Measurements from ENCODE around the gene WIPF2. TPM values are rescaled to one million over a fixed set of nuclear protein-coding genes. Genes with fewer than 3 reads are reported as not detected.
A peak's percentile ranks its signal among the peaks of the same experiment; 100 is the strongest.

WIPF2 gene
- total RNA-seq, 1 donor from 2014 or later, result 38.3 TPM

DNA sequence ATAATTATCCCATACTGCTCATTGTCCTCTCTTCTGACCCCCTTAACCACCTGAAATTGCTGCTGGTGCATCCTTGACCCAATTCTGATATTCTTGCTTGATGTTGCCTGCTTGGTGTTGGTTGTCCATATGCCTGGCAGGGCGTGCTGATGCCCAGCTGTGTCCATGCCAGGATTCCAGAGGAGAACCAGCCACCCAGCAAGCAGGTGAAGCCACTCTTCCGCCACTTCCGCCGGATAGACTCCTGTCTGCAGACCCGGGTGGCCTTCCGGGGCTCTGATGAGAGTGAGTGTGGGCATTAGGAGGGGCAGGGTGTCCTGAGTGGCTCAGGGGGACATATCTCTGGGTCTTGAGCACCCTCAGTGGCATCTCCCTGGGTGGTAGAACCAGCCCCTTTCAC is 30.4 kb upstream of the WIPF2 start:
- DNase-seq, result no peak
- no peak for ATAC-seq
- Histone ChIP-seq H3K4me1 (peaks cover 3% of the 10 kb centered on the region), H3K36me3 (no peaks in the 10 kb centered on the region), H3K9me3 (no peaks in the 10 kb centered on the region), H3K27ac (no peak overlapping the region), H3K27me3 (no peaks in the 10 kb centered on the region), H3K4me3 (no peak overlapping the region)
- TF ChIP-seq, protein P1, sequence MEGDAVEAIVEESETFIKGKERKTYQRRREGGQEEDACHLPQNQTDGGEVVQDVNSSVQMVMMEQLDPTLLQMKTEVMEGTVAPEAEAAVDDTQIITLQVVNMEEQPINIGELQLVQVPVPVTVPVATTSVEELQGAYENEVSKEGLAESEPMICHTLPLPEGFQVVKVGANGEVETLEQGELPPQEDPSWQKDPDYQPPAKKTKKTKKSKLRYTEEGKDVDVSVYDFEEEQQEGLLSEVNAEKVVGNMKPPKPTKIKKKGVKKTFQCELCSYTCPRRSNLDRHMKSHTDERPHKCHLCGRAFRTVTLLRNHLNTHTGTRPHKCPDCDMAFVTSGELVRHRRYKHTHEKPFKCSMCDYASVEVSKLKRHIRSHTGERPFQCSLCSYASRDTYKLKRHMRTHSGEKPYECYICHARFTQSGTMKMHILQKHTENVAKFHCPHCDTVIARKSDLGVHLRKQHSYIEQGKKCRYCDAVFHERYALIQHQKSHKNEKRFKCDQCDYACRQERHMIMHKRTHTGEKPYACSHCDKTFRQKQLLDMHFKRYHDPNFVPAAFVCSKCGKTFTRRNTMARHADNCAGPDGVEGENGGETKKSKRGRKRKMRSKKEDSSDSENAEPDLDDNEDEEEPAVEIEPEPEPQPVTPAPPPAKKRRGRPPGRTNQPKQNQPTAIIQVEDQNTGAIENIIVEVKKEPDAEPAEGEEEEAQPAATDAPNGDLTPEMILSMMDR (IDR thresholded peaks at IDR 0.05), result no peak
- intact Hi-C loops (cut with DNase I), result no loop called here

DNA sequence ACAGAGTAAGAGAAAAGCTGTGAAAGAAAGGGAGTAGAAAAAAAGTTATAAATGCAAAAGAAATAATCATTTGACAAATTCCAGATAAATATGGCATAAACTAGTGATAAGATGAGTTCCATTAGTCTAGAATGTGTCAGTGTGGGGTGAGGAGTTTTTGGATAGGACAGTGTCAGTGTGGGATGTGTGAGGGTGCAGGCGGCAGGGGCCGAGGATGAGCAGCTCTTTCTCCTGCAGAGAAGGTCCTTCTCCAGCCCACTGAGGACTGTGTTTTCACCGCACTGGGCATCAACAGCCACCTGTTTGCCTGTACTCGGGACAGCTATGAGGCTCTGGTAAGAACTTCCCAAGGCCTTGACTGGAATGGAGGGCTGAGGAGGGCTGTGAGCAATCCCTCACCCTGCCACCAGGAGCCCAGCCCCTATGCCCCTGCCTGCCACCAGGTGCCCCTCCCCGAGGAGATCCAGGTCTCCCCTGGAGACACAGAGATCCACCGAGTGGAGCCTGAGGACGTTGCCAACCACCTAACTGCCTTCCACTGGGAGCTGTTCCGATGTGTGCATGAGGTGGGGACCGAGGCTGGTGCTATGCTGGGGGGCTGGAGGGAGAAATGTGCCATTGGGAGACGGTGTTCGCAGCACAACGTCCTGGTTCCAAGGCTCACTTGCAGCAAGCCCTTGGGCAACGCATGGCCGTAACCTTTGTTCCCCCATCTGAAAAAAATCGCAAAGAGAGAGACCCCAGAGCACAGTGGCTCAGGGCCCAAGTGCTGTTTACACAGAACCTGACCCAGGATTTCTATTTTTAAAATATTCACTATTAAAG is 28.7 kb upstream of the WIPF2 start:
- Histone ChIP-seq H3K9me3 (no peaks in the 10 kb centered on the region), H3K27me3 (no peaks in the 10 kb centered on the region), H3K36me3 (no peaks in the 10 kb centered on the region), H3K27ac (no peak overlapping the region), H3K4me1 (no peaks in the 10 kb centered on the region), H3K4me3 (no peak overlapping the region)
- DNase-seq, result no peak
- ATAC-seq, result no peak
- intact Hi-C loops (cut with DNase I), result no loop called here
- TF ChIP-seq, protein P1 (IDR thresholded peaks at IDR 0.05), result peak; percentile 10

DNA sequence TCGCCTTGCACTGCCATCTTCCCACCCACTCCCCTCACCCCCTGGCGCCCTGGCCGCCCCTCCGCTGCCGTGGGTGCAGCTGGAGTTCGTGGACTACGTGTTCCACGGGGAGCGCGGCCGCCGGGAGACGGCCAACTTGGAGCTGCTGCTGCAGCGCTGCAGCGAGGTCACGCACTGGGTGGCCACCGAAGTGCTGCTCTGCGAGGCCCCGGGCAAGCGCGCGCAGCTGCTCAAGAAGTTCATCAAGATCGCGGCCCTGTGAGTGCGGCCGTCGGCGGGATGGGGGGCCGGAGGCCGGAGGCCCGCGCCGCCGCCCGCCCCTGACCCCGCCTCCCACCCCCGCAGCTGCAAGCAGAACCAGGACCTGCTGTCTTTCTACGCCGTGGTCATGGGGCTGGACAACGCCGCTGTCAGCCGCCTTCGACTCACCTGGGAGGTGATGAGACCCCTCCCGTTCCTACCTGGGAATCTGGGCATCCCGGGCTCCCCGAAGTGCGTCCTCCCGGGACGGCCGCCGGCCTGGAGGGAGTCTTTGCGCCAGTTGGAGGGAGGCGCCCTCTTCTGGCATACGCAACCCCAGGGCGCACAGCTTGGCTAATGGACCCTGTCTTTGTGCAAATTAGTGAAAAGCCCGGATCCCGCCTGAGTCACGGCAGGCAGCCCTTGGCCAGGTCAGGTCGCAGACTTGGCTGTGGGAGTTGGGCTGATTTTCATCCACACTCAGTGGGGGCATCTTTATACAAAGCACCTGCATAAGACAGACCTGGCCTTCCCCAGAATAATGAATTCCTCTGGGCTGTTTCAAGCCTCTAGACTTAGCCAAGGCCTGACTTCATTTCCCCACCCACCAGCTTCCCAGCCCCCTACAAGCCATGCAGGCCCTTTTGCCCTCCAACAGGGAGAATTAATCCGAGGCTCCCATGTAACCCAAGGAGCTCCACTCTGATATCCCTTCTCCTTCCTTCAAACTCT is 27.6 kb upstream of the WIPF2 start:
- TF ChIP-seq, protein P1 (IDR thresholded peaks at IDR 0.05), result peak; percentile 65
- H3K4me1 ChIP-seq, result no peaks in the 10 kb centered on the region
- peak overlapping the region; percentile 58 for H3K4me3 ChIP-seq
- H3K9me3 ChIP-seq, result no peaks in the 10 kb centered on the region
- intact Hi-C loops (cut with DNase I), result no loop called here
- no peaks in the 10 kb centered on the region for H3K36me3 ChIP-seq
- peak; percentile 89 for ATAC-seq
- peak overlapping the region; percentile 48 for H3K27ac ChIP-seq
- H3K27me3 ChIP-seq, result no peaks in the 10 kb centered on the region
- peak; percentile 87 for DNase-seq

DNA sequence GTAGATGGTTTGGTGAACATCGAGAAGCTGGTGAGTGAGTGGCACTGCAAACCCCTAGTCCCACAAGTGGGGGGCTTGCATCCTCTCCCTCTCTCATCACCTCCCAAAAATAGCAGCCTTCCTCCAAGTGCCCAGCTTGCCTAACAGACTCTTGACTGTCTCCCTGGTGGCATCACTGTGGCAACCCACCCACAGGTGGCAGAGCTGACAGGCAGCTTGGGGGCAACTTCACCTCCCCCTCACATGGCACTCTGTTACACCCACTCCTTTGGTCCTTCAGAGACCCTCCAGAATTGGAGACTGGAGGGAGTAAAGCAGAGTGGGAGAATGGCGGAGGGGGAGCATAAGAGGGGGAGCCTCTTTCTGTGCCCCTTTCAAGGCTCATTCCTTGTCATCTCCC is 26.1 kb upstream of the WIPF2 start:
- TF ChIP-seq, protein P1 (IDR thresholded peaks at IDR 0.05), result no peak
- Histone ChIP-seq H3K27me3 (no peaks in the 10 kb centered on the region), H3K4me3 (no peak overlapping the region), H3K9me3 (no peaks in the 10 kb centered on the region), H3K4me1 (no peaks in the 10 kb centered on the region), H3K36me3 (no peaks in the 10 kb centered on the region), H3K27ac (no peak overlapping the region)
- ATAC-seq, result no peak
- intact Hi-C loops (cut with DNase I), result no loop called here
- no peak for DNase-seq

DNA sequence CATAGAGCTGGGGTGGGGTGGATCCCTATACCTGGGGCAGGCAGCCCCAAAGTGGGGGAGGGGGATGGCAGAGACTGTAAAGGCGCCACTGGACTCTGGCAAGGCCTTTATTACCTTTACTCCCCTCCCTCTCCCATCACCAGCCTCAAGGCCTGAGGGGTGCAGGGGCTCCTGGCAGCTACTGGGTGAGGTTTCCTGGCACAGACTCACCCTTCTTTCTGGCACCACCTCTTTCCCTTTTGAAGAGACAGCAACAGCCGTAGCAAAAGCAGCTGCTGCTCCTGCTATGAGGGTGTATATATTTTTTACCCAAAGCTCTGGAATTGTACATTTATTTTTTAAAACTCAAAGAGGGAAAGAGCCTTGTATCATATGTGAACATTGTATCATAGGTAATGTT is 24.3 kb upstream of the WIPF2 start:
- Histone ChIP-seq H3K4me3 (no peak overlapping the region), H3K27ac (no peak overlapping the region), H3K9me3 (no peaks in the 10 kb centered on the region), H3K36me3 (no peaks in the 10 kb centered on the region), H3K4me1 (no peaks in the 10 kb centered on the region), H3K27me3 (no peaks in the 10 kb centered on the region)
- TF ChIP-seq, protein P1 (IDR thresholded peaks at IDR 0.05), result no peak
- ATAC-seq (no peak), DNase-seq (no peak)
- intact Hi-C loops (cut with DNase I), result no loop called here
